ENCODE results near the gene MOSMO.
"Not testable (repeated sequence)": the region's sequence is repeated elsewhere in the genome, so short reads cannot be mapped to it uniquely, and the experiment has no call there.

The MOSMO gene

DNA sequence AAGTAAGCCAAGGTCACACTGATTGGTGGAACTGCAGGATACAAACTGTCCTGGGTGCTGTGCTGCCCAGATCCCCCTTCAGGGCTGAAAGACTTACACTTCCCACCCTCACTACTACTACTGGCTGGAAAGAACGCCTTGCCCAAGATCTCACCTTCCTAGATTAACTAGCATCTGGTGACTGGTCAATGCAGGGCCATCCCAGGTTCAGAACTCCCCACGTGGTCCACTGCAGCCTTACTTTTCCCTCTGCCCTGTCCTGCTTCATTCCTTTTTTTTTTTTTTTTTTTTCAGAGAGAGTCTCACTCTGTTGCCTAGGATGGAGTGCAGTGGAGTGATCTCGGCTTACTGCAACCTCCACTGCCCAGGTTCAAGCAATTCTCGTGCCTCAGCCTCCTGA is 4.7 kb upstream of the MOSMO start:
- DNase-seq (ENCODE audit: low read depth in 2 of 2), result no peak

DNA sequence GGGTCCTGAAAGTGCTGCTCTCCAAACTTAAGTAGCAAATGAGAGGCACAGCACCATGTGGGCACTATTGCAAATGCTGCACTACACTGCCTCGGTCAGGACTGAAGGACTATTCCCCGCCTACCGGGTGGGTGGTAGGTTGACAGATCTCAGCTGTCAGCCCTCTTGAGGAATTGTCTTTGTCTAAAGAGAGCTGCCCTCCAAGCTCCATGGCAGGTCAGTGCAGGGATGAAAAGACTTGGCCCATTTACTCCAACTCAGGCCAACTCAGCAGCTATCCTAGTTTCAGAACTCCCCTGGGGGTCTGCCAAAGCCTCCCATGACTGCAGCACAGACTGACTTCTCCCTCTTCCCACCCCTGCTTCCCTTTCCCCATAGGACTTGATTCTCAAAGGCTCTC is 3.6 kb upstream of the MOSMO start:
- no peak for DNase-seq (ENCODE audit: low read depth in 2 of 2)

DNA sequence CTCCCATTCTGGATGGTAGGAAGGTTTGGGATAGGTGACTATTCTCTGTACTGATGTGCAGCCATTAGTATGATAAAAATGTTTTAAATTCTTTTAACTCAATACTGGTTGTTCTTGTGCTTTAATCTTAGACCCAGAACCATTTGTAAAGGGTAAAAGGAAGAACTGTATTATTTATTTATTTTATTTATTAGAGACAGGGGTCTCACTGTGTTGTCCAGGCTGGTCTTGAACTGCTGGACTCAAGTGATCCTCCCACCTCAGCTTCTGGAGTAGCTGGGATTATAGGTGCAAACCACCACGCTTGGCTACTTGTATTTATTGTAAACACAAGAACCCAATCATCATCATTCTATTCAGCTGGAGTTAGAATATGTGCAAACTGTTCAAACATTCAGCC is 2.2 kb upstream of the MOSMO start:
- DNase-seq (ENCODE audit: low read depth in 2 of 2), result no peak

DNA sequence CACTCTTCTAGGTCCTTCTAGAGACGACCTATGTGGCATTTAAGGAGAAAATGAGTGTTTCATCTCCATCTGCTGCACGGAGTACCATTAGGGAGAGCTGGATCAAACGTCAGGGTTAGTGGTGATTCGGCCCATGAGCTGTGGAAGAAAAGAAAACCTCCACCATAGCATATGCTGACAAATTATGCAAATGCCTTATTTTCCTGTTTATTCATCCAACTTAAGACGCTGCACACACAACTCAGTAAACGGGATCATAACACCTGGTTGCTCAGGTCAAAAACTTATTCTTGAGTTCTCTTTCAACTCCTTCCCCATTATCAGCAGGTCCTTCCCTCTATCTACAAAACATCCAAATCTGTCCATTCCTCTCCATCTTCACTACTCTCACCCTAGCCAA is 1.3 kb upstream of the MOSMO start:
- DNase-seq (ENCODE audit: low read depth in 2 of 2), result no peak

DNA sequence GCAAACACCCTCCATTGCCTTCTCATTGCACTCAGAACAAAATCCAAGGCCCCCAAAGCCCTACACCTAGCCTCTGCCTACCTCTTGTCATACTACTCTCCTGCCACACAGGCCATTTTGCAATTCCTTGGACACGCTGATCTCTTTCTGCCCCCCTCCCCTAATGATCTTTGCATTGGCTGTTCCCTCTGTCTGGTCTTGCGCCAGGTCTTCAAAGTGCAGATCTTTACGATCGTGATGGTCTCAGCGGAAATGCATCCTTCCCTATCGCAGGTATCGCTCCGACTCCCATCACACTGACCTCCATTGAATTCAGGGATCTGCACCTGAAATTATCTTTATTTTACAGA is 777 bp upstream of the MOSMO start:
- DNase-seq (ENCODE audit: low read depth in 2 of 2), result no peak

DNA sequence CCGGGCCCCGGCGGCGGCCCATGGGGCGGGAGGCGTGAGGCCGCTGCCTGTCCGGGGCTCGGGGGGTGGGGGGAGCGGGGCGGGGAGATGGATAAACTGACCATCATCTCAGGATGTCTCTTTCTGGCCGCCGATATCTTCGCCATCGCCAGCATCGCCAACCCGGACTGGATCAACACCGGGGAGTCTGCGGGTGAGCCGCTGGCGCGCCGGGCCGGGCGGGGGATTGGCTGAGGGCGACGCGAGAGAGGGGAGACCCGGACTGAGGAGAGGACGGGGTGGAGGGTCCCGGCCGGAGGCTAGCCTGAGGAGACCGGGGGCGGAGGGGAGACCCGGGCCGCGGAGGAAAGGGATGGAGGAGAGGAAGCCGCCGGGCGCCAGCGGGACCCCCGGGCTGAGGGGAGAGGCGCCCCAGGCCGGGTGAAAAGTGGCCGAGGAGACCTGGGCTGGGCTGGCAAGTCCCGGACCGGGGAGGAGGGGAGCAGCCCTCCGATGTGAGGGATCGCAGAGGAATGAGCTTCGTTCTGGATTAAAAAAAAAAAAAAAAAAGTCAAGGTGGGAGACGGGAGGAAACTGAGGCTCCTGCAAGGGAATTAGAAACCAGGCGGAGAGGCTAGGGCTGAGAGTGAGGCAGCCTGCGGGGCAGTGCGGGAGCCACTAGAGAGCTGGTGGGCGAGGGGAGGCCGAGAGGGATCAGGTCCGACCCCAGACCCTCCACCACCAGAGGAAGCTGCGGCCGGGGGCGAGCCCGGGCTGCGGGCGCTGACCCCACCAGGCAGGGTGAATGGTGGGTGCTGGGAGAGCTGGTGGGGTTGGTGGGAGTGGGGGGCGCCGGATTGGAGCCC is 526 bp downstream of the MOSMO start:
- no peak for DNase-seq (ENCODE audit: low read depth in 2 of 2)

DNA sequence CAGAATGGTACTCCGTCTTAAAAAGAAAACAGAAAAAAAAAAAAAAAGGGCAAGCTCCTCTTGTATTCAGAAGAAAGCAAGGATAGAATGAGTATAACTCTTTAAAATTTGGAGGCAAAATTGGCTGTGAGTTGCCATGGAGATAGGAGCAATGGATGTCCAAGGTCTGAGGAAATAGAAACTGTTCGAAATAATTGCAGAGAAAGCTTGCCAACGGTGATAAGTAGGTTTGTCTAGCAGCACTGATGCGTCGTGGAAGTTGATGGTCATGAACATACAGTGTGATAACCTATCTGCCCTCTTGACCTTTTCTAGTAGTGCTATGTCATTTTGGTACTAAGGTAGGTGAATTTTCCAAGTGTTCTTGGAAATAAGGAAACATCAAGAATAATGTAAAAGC is 3.0 kb downstream of the MOSMO start:
- DNase-seq (ENCODE audit: low read depth in 2 of 2), result no peak

DNA sequence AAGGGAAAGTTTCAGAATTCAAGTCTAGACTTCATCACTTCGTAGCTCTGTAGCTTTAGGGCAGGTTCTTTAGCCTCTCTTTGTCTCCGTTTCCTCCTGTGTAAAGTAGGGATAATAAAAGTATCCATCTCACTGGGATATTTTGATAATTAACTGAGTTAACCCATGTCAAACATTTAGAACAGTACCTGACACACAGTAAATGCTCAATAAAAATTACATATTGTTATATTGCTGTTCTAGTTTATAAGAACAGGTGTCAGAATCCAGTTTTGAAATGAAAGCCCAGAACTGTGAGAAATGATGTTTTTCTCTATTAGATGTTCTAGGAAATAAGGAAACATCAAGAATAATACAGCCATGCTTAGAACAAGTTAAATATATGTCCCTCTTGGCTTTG is 4.3 kb downstream of the MOSMO start:
- no peak for DNase-seq (ENCODE audit: low read depth in 2 of 2)

DNA sequence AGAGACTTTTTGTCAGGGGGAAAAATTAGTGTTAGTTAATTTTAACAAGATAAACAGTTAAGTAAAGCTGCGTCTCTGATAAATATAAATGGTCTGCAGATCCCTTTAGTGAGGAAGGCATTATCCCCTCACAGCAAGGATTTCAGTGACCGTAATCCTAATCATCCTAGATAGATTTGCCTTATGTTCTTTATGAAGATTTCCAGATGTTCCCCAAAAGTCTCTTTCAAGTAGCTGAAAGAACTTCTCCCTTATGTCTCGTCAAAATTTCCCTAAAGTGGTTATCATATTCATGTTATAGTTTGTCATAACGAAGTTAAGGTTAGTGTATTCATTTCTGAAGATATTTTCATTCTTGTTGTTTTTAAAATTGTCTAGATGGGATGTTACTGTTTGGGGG is 5.6 kb downstream of the MOSMO start:
- no peak for DNase-seq (ENCODE audit: low read depth in 2 of 2)

DNA sequence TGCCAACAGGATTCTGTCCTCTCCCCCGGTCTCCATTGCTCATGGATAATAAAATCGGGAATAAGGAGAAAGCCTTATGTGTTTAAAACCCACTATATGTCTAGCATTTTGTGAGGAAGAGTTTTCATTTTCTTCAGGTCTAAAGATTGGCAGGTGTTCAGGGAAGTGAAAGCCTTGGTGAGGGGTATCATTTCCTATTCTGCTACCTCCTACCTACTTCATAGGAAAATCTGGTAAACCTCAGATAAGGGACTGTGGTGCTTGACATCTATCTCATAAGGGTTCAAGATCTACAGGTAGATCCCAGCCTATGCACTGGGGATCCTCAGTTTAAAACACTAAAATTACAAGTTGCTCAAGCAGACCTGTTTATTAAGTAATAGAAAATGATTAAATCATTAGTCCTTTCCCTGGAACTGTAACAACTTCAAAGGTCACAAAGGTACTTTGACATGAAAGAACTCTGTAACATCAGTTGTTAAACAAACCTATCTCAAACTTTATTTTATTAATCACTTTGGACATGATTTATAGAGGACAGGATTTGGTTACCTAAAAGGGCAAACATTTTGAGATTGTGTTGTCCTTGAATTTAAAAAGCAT is 6.5 kb downstream of the MOSMO start:
- DNase-seq (ENCODE audit: low read depth in 2 of 2), result no peak

DNA sequence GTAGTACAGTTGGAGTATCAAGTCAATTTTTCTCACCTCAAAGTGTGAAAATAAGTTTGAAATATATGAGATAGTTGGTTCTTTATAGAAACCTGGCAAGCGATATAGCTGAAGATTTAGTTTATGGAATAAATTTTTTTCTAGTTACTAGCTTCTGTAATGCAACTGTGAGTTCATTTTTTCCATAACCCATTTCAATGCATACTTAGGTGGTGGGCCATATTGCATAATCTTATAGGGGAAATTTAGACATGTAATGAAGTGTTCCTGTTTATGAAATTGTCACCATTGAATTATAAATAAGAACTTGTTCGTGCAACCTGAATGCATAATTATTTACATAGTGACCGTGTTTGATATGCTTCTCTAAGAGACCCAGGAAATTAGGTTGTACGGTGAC is 9.0 kb downstream of the MOSMO start:
- no peak for DNase-seq (ENCODE audit: low read depth in 2 of 2)

DNA sequence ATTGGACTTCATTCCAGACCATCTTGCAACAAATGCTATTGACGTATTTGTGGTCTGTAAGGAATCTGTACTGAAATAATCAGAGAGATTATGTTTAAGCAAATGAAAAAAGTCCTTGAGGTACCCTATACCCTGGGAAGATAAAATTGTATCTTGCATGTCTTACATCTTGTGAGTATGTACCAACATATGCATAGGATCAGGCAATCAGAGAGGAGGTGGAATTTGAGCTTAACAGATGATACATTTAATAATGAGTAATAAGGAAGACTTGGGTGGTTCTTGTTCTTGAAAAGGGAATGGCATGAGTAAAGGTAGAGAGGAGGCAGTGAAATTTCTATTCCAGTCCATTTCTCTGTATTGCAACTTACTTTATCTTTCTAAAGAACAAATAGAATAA is 10.6 kb downstream of the MOSMO start:
- DNase-seq (ENCODE audit: low read depth in 2 of 2), result no peak

DNA sequence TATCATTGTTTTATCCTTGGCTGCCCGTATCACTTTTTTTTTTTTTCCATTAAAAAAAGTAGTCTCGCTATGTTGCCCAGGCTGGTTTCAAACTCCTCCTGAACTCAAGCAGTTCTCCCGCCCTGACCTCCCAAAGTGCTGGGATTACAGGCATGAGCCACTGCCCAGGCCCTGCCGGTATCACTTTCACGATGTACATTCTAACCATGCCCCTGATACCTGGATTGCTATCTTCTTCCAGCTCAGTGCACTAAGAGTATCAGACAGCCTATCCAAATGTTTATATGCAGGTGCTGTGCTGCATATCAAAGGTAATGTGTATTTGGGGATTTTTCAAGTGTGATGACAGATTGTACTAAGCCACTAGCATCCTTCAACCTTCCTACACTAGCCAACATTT is 14.2 kb downstream of the MOSMO start:
- DNase-seq (ENCODE audit: low read depth in 2 of 2), result no peak

DNA sequence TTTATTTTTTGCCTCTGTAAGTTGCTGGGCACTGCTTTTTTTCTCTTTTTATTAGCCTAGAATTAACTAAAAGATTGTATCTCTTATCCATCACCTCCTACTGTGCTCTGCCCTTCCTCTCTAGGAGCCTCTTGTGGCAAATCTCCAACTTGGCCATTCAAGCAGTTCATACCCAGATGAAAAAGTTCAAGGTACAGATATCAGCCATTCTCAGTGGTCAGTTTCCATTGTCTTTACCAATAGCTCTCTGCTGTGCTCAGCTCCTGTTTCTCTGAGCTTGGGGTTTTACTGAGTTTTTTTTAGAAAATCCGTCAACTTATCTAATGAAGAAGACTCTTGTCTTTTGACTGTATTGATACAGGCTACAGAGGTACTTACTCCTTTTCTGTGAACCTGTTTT is 15.6 kb downstream of the MOSMO start:
- DNase-seq (ENCODE audit: low read depth in 2 of 2), result no peak

DNA sequence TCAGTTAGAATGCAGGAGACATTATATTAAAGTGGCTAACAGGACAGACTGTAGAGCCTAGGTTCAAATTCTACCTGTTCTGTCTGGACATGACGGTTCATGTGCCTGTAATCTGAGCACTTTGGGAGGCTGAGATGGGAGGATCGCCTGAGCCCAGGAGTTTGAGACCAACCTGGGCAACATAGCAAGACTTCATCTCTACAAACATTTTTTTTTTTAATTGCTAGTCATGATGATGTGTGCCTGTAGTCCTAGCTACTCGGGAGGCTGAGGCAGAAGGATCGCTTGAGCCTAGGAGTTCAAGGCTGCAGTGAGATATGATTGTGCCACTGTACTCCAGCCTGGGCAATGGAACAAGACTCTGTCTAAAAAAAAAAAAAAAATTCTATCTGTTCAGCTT is 16.9 kb downstream of the MOSMO start:
- not testable (repeated sequence) for DNase-seq (ENCODE audit: low read depth in 2 of 2)

DNA sequence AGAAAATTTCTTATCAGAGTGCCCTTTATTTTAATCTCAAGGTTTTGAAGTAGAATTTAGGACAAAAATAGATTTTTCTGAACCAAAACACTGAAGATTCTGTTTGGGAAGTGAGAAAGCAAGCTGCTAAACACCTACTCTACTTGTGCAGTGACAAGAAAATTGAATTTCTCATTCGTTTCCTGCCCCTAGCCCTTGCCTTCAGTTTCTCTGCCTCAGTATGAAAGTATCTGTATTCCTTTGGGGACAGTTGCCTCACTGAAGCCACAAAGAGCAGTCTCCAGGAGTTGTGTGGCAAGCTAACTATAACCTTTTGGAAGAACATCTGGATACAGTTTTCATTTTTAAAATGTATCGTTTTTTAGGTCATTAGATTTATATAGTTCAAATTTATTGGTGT is 19.7 kb downstream of the MOSMO start:
- DNase-seq (ENCODE audit: low read depth in 2 of 2), result no peak

DNA sequence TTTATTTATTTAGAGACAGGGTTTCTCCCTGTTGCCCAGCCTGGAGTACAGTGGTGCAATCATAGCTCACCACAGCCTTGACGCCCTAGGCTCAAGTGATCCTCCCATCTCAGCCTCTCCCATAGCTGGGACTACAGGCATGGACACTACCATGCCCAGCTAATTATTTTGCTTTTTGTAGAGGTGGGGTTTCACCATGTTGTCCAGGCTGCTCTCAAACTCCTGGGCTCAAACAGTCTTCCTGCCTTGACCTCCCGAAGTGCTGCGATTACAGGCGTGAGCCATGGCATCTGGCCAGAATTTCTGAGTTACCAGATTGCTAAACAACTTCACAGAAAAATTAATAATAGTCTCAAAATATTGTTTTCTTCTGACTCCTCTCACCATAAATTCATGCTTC is 21.7 kb downstream of the MOSMO start:
- DNase-seq (ENCODE audit: low read depth in 2 of 2), result no peak

DNA sequence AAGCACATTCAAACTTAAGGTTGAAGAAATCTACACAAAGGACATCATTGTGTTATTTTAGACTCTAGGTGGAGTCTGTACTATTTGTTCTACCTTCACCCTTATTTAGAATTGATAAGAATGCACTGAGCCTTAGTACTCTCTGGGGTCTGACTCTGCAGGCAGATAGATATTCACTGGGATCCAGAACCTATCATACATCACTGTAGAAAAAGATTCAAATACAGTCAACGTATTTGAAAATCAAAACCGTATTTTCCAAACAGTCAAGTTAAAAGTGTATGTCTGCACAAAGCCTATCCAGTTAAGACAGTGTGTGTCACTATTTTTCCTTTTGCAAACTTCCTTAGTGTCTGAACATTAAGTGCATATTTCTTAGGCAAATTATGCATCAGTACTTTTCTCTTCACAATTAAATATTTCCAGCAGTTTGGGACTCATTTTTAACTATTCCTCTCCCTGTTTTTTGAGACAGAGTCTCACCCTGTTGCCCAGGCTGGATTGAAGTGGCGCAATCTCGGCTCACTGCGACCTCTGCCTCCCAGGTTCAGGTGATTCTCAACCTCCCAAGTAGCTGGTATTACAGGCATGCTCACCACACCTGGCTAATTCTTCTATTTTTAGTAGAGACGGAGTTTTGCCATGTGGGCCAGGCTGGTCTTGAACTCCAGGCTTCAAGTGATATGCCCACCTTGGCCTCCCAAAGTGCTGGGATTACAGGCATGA is 22.3 kb downstream of the MOSMO start:
- DNase-seq (ENCODE audit: low read depth in 2 of 2), result no peak

DNA sequence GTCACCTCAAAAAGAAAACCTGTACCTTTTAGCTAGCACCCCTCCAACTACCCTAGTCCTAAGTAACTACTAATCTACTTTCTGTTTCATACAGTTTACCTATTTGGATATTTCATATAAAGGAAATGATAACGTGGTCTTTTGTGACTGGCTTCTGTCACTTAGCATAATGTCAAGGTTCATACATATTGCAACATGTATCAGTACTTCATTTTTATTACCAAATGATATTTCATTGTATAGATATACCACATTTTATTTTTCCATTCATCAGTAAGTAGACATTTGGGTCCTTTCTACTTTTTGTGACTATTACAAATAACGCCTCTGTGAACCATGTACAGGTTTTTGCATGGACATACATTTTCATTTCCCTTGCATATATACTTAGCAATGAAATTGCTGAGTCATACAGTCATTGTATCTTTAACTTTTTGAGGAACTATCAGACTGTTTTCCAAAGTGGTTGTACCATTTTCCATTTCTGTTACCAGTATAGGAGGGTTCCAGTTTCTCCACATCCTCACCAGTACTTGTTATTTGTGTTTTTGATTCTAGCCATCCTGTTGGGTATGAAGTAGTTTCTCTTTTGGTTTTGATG is 23.7 kb downstream of the MOSMO start:
- no peak for DNase-seq (ENCODE audit: low read depth in 2 of 2)

DNA sequence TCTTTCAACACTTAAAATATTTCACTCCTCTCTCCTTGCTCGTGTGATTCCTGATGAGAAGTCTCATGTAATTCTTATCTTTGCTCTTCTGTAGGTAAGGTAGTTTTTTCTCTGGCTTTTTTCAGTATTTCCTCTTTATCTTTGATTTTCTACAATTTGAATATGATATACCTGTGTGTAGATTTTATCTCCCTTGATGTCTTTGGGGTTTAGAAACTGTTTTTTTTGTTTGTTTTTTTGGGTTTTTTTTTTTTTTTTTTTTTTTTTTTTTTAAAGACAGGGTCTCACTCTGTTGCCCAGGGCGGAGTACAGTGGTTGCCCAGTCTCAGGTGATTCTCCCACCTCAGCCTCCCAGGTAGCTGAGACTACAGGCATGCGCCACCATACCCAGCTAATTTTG is 26.6 kb downstream of the MOSMO start:
- no peak for DNase-seq (ENCODE audit: low read depth in 2 of 2)

DNA sequence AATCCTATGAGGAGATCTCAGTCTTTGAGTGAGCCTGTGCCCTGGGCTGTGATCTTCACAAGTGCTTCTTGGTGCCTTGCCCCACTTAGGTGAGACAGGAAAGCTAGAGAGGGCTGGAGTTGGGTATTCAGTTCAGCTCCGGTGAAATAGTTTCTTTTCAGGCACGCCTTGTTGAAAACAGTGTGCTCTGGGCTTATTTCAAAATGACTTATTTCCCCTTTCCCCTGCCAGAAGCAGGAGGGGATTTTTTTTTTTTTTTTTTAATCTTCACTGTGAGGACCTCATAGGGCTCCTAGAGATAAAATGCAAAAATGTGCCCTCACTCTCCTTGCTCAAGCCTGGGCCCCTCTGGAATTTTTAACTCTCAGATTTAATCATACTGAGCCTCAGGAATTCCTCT is 27.2 kb downstream of the MOSMO start:
- DNase-seq (ENCODE audit: low read depth in 2 of 2), result no peak

DNA sequence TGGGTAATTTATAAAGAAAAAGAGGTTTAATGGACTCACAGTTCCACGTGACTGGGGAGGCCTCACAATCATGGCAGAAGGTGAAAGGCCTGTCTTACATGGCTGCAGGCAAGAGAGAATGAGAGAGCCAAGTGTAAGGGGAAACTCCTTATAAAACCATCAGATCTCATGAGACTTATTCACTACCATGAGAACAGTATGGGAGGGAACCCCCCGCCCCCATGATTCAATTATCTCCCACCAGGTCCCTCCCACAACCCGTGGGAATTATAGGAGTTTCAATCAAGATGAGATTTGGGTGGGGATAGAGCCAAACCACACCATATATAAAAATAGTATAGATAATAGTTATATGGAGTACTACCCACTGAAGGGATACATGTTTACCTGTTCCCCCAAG is 36.0 kb downstream of the MOSMO start:
- not testable (repeated sequence) for DNase-seq (ENCODE audit: low read depth in 2 of 2)

DNA sequence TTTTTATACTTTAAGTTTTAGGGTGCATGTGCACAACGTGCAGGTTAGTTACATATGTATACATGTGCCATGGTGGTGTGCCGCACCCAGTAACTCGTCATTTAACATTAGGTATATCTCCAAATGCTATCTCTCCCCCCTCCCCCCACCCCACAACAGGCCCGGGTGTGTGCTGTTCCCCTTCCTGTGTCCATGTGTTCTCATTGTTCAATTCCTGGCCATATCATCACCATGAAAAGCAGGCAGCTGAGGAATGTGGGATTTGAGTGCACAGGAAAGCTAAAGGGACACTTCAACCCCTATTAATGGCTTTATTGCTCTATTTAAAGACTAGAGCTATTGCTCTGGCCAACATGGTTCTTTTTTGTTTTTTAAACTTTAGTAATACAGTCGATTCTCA is 38.0 kb downstream of the MOSMO start:
- not testable (repeated sequence) for DNase-seq (ENCODE audit: low read depth in 2 of 2)

All from stimulated activated CD8-positive, alpha-beta memory T cell treated with anti-CD3 and anti-CD28 coated beads, Interleukin-7, amount 100 ng/mL, for 4 hours (primary cell).